GM04503 (cell line): Measurements from ENCODE around the gene NEAT1.

ENCODE experiments used
- DNase-seq: peaks from one replicate; pipeline ENCODE4 v3.0.0-alpha.2; 2012; ENCODE audit warnings: low read depth

NEAT1 gene

DNA sequence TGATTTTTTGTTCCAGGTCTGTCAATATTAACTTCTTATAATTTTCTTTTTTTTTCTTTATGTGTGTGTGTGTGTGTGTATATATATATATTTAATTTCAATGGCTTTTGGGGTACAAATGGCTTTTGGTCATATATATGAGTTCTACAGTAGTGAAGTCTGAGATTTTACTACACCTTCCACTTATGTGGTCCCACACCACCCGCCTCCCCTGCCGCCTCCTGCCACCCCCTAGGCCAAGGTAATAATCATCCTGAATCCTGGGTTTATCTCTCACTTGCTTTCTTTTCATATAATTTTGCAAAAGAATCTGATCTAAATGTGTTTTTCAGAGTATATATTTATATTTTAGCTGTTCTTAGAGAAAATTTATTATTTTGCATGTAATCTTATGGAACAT is 11.1 kb downstream of the NEAT1 start:
- DNase-seq: no peak

DNA sequence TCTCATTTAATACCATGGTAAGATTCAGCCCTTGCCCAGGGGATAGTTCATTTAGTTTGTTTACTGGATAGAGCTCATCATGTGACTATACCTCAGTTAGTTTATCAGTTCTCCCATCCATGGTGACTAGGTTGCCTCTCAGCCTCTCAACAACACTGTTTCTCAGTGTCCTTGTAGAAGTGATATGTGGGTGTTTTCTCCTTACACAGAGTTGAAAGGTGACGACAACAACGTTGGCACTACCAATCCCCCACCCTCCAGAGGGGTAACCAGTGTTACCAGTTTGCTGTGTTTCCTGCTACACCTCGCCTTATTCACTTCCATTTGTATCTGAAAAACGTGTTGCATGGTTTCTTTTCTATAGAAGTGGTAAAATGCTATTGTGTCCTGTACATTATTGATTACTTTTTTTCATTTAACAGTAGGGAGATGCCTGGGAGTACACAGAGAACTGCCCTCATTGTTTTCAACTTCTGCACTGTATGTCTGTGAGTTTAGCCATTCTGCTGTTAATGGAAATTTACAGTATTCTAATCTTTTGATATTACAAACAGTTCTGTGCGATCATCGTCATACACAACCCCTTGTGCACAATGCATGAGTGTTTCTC is 11.6 kb downstream of the NEAT1 start:
- DNase-seq: no peak

DNA sequence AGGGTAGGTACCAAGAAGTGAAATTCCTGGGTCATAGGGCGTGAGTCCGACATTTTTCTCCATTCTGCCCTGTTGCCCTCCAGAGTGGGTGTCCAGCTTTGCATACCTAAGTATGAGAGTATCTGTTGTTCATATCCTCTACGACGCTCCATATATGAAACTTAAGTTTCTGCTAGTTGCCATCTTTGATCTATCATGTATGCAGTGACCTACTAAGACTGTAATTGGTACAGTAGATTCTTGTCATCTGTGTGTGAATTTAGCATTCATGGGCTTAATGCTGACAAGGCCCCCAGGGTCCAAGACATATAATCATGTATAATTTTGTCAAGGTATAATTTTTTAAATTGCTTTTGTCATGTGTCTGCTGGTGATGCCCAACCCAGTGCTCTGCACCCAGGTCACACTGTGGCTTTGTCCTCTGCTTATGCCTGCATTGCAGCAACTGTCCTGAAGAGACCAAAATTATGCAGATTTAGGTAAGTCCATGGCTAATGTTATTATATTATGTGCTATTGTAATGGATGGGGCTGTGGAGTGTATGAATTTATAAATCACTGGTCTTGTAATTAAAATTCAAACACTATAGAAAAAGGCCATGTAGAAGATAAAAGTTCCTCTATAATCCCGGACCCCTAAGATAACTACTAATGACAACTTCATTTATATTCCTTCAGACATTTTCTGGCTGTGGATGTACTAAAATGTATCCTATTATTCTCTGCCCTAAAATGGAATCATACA is 12.2 kb downstream of the NEAT1 start:
- DNase-seq: no peak

DNA sequence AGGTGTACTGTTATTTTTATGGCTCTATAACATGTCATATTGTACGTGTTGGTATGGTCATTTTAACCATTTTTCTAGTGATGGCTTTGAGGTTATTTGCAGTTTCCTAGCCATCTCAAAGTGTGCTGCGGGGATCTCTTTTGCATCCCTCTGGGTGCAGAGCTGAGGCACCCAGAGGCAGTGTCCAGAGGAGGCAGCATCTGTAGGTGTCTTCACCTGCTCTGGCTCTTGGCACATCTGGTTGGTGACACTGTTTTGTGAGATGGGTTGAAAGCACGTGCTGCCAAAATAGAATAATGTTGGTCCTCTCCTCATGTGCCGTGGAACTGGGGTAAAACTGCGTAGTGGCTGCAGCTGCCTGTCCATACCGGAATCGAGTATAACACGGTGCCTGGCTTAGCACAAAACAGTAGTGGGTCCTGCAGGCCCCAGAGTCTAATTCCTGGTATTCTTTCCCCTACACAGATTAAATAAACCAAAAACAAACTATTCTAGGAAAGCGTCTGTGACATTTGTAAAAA is 12.9 kb downstream of the NEAT1 start:
- DNase-seq: no peak

DNA sequence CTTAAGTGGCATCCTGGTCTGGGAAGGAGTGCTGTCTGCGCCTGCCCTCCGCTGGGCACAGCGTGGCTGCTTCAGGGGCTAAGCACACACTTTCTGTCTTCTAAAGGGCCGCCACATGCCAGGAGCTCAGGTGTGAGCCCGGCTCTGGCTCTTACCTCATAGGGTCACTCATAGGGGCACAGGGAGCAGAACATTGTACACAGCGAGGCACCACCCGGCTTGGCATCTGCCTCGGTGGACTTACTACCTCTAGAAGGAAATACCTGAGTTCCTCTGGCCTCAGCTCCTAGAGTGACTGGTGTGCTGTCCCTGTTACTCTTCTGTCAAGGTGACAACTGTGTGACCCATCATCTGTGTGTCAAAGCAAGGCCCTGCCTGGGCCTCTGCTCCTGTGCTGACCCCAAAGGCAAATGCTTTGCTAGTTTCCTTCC is 13.4 kb downstream of the NEAT1 start:
- DNase-seq: no peak

DNA sequence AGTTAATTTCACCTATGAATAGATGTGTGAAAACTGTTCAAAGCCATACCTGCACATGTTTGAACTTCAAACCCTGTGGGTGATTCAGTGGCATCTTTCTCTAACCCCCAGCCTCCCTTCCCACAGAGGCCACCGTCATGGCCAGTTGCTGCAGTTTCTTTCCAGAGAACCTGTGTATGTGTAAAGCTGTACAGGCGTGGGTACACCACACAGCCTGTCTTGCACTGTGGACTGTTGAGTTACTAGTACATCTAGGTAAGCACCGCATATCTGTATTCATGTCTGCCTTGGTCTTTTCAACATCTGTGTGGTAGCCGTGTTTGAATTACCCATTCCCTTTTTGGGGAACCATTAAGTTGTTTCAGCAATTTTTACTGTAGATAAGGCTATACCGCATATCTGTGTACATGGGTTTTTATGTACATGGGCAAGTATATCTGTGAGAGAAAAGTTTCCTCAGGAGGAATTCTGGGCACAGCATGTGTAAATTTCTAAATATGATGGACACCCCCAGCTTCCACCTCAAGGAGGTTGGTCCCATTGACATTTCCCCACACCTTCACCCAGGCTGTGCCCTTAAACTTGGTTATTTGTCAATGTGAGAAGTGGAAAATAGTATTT is 13.9 kb downstream of the NEAT1 start:
- peak; percentile 14 for DNase-seq

DNA sequence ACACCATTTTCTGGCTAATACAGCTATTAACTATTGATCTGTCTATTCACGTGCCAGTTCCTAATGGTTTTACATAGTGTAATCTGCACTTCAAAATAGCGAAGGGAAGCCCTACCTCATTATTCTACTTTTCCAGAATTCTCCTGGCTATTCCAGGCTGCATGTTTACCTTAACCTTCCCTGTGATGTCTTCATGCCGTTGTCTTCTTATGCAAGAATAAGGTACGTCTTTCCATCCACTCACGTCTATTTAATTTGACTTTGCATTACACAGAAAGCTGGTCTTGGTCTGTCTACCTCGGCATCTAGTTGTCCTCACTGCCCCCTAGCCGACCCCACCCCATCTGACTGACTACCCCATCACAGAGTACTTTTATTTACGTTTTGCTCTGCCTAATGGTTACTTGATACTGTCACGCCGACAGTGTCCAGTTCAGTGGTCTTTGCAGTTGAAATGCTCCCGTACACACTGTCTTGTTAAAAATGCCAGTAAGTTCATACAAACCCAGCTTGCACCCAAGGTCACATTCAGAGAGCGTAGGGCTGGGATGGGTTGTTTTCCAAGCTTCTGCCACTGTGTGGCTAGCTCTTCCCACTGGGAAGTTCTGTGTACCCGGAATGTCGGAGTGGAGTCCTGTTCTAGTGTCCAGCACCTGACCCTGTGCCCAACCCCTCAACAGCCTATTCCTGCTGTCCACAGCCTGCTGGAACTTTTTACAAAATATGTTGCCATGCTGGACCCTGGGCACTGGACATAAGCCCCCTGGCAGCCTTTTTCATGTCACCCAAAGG is 15.0 kb downstream of the NEAT1 start:
- no peak for DNase-seq

DNA sequence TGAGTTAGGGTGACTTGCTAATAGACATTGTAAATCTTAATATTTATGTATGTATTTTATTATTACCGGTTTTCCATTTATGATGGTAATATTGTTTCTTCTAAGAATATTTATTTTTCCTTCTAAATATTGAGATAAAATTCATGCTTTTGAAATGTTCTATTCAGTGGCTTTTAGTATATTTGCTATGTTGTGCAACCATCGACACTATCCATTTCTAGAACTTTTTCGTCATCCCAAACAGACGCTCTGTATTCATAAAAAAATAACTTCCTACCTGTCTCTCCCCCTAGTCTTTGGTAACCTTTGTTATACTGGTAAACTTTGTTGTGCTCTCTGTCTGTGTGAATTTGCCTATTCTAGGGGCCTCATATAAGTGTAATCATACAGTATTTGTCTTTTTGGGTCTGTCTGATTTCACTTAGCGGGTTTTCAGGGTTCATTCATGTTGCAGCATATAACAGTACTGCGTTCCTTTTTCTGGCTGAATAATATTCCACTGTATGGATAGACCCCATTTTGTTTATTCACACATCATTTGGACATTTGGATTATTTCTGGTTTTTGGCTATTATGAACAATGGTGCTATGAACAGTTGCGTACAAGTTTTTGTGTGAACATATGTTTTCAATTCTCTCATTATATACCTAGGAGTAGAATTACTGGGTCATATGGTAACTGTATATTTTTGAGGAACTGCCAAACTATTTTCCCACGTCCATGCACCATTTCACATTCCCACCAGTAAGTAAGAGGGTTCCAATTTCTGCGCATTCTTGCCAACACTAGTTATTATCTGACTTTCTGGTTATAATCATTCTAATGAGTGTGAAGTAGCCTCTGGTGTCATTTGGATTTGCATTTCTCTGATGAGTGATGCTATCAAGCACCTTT is 15.9 kb downstream of the NEAT1 start:
- DNase-seq: no peak

DNA sequence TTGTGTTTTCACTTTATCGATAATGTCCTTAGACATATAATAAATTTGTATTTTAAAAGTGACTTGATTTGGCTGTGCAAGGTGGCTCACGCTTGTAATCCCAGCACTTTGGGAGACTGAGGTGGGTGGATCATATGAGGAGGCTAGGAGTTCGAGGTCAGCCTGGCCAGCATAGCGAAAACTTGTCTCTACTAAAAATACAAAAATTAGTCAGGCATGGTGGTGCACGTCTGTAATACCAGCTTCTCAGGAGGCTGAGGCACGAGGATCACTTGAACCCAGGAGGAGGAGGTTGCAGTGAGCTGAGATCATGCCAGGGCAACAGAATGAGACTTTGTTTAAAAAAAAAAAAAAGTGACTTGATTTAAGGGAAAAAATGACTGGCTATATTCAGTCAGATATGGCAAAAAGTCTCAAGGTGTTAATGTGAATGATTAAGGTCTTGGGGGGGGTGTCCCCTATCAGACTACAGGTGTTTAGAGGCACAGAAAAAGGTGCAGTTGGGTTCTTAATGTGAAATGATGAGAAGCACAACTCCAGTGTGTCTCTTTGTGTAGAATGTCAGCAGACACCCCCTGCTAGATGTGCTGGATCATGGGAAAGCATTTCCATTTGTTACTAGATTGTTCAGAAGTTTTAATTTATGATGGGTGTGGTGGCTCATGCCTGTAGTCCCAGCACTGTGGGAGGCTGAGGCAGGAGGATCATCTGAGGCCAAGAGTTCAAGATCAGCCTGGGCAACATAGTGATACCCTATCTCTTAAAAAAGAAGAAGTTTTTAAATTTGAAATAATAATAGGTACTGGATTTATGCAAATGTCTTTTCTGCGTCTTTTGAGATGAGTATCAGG is 17.0 kb downstream of the NEAT1 start:
- DNase-seq: no peak

DNA sequence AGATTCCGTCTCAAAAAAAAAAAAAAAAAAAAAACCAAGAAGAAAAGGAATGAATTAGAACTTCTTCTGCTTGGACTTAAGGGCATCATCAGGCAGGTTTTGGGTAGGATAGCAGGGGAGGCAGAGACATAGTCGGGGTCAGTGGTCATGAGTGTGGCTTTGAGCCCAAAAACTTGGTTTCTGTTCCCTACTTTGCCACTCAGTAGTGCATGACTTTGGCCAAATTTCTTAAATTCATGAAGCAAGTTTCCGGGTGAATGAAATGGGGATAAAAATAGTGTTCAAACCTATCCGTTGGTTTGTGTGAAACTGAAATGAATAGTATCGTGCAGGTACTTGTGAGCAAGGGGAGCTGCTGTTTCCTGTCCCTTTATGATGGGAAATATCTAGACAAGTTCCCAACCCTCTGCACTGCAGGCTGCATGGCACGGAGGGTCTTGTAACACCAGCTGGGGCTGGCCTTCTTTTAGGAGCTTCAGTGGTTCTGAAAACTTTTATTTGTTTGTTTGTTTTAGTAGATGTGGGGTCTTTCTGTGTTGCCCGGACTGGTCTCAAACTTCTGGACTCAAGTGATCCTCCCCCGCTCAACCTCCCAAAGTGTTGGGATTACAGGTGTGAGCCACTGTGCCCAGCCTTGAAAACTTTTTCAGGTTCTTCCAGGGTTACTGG is 18.4 kb downstream of the NEAT1 start:
- DNase-seq: no peak

DNA sequence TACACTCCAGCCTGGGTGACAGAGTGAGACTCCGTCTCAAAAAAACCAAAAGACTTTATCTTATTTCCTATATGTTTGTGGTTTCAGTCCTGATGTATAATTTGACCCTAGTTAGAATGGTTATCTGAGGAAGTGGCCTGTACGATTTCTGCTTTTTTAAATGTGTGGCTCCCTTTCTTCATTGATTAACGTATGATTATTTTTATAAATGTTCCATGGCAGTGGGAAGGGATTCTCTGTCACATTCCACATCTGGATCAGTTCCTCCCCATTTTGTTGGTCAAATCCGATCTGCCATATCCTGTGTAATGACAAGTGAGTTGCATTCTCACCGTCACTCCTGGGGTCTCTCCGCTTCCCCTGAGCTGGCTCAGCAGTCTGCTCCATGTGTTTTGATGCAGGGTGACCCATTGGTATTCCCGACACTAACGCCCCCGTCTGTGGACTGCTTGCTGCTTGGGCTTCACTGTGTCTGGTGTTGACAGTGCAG is 20.3 kb downstream of the NEAT1 start:
- DNase-seq: no peak

DNA sequence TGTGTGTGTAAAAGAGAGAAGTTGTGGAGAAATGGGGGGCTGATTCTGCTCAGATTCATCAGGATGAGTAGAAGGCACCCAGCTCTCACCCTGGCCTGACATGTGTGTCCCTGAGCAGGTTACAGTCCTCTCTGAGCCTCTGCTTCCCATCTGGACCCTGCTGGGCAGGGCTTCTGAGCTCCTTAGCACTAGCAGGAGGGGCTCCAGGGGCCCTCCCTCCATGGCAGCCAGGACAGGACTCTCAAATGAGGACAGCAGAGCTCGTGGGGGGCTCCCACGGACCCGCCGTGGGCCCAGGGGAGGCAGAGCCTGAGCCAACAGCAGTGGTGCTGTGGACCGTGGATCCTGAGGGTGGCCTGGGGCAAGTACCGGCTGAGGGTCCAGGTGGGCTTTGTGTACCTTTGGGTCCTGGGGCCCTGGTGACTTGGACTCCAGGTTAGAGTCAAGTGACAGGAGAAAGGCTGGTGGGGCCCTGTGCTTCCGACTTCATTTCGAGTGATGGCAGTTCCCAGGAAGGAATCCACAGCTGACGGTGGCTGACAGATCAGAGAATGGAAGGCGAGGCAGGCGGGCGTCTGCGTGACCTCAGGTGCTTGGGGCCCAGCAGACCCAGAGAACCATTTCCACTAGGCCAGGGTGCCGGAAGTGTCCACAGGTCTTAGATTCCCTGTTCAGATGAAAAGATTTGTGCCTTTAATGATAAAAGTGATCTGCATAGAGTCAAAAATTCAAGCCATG is 21.9 kb downstream of the NEAT1 start:
- no peak for DNase-seq

DNA sequence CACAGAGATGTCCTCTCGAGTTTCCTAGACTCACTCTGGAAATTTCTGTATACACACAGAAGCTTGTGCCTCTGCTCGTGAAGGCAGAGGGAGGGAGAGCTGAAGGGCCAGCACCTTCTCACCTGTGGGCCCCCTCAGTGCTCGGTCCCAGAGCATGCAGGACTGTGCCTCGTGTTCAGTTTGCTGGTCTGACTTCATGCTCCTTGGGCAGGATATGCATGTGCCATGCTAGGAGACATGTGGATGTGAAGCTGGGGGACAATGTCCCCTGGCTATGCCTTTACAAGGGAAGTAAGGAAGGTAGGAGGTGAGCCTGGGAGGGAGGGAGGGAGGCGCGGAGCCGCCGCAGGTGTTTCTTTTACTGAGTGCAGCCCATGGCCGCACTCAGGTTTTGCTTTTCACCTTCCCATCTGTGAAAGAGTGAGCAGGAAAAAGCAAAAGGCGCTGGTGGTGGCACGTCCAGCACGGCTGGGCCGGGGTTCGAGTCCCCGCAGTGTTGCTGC is 22.6 kb downstream of the NEAT1 start:
- no peak for DNase-seq

DNA sequence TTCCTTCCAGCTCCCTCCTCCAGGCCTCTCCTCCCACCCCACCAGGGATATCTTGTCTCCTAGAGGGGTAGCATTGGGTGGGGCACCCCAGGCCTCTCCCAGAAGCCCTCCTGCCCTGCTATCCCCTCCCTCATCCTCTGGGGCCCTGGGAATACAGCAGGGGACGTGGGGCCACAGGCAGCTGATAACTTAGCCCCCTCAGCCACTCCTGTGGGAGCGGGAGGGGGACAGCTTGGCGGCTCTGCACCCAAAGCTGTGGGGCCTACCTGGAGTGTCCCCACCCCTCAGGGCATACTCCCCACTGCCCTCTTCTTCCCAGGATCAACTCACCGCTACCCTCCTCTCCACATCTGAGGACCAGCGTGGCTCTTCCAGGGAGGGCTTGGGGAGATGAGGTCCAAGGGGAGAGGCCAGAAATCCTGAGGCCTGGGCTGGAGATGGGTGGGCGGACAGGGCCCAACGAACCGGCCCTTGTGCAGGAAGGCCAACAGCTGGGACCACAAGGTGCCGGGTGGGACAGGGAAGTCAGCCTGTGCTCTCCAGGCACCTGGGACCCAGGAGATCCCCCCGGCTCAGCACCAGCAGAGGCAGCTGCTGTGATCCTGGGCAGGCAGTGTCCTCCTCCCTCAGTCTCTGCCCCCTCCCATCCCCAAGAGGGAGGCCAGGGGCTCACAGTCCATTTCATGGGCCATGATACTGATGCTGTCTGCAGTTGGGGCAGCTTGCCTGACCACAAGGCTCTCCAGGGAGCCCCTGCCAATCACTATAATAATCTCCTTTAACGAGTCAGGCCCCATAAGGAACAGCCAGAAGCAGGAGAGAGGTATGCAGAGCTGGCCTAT is 23.2 kb downstream of the NEAT1 start:
- no peak for DNase-seq

DNA sequence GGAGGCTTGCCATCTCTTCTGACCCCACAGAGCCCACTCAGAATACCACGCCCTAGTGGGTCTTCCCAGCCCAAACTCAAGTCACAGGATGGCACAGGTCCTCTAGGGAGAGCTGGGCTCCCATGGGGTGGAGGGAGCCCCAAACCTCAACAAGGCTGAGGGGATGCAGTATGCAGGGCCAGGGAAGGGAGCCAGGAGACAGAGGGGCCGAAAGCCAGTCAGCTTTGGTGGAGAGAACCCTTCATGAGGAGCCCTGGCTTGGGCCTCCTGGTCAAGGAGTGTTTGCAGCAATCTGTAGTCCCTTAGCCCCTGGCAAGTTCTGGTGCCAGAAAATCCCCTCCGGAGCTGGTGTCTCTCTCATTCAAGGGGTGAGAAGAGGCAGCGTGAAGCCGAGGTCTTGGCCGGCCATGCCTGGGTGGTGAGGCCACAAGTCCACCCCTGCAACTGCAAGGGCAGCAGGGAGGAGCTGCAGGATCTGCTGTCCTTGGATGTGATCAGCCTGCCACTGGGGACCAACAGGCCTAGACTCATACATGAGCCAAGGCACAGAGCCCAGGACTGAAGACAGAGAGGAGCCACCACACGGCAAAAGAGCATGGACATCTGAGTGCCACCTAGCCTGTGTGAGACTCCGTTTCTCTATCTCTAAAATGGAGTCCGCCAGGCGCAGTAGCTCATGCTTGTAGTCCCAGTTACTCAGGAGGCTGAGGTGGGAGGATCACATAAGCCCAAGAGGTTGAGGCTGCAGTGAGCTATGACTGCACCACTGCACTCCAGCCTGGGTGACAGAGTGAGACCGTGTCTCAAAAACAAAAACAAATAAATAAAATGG is 24.1 kb downstream of the NEAT1 start:
- DNase-seq: peak; percentile 25

DNA sequence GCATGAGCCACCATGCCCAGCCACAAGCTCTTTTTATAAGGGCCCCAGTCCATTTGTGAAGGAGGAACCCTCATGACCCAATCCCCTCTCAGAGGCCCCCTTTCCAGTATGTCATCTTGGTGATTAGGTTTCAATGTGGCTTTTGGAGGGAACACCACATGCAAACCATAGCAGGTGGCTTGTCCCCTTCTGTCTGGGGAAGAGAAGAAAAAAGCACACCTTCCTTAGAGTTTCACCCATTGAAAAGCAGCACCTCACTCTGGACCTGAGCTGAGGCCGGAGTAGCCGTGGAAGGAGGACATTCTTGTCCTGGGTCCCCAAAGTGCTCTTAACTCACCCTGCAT is 25.4 kb downstream of the NEAT1 start:
- DNase-seq: no peak
